Gastroesophageal sphincter (tissue), 3 donors: ENCODE results near the gene FBXO46.

Experiments used
- POLR2A ChIP-seq, 2 donors: fragments of 450-650 bp; IDR thresholded peaks; one replicate each; pipeline ENCODE4 v1.6.1; 2017; ENCODE audit warnings: antibody characterized with exemption in 2 of 2, mild to moderate bottlenecking in 2 of 2, moderate library complexity in 1 of 2
- POLR2AphosphoS5 ChIP-seq: sonication (generic); formaldehyde crosslinking; IDR thresholded peaks from one replicate; pipeline ENCODE4 v1.6.1; 2017; ENCODE audit warnings: antibody characterized with exemption
- TF ChIP-seq, protein P1 (sequence below), 4 experiments: fragments of 200-600 bp in 2 of 4; fragments of 450-650 bp in 2 of 4; sonication (generic) in 1 of 4; IDR thresholded peaks; one replicate each; pipeline ENCODE4 v1.5.1; 2017 to 2019; ENCODE audit warnings: antibody characterized with exemption in 4 of 4, mild to moderate bottlenecking in 2 of 4, moderate library complexity in 2 of 4

GRCh38 chr19:45701676-45702075 is 29.0 kb downstream of the FBXO46 start:
- TF ChIP-seq, protein P1, sequence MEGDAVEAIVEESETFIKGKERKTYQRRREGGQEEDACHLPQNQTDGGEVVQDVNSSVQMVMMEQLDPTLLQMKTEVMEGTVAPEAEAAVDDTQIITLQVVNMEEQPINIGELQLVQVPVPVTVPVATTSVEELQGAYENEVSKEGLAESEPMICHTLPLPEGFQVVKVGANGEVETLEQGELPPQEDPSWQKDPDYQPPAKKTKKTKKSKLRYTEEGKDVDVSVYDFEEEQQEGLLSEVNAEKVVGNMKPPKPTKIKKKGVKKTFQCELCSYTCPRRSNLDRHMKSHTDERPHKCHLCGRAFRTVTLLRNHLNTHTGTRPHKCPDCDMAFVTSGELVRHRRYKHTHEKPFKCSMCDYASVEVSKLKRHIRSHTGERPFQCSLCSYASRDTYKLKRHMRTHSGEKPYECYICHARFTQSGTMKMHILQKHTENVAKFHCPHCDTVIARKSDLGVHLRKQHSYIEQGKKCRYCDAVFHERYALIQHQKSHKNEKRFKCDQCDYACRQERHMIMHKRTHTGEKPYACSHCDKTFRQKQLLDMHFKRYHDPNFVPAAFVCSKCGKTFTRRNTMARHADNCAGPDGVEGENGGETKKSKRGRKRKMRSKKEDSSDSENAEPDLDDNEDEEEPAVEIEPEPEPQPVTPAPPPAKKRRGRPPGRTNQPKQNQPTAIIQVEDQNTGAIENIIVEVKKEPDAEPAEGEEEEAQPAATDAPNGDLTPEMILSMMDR (IDR thresholded peaks at IDR 0.05): no peak
- TF ChIP-seq POLR2A (IDR thresholded peaks at IDR 0.05): no peak
- no peak for TF ChIP-seq POLR2AphosphoS5
